ENCODE measurements around the gene PLXNA2.

GRCh38 chr1:208153386-208153785 lies 90.8 kb downstream of the PLXNA2 start:
- TF ChIP-seq TSHZ2 (CRISPR knock-in tag; IDR thresholded peaks at IDR 0.05) (no peak), RARB (CRISPR knock-in tag; IDR thresholded peaks at IDR 0.05) (no peak), ARNTL (CRISPR knock-in tag; IDR thresholded peaks at IDR 0.05; ENCODE audit: borderline replicate concordance, low read depth) (no peak)
